Glomerular endothelial cell (primary cell): ENCODE measurements around the gene ADCY3. TPM values are rescaled to one million over a fixed set of nuclear protein-coding genes. Genes with fewer than 3 reads are reported as not detected.

ENCODE experiments used
- DNase-seq: peaks from one replicate; pipeline ENCODE4 v3.0.0-alpha.2; 2011; ENCODE audit warnings: low read depth, low spot score; ENCODE audit errors: extremely low read depth
- total RNA-seq: library from RNA; depleted of rRNA; stranded (reverse); fragments of >200 nt; gene quantifications from 2 replicates; pipeline ENCODE4 v1.2.3, GENCODE V29; 2015

The ADCY3 gene
- total RNA-seq, 1 donor from 2014 or later: 36.5 TPM

DNA sequence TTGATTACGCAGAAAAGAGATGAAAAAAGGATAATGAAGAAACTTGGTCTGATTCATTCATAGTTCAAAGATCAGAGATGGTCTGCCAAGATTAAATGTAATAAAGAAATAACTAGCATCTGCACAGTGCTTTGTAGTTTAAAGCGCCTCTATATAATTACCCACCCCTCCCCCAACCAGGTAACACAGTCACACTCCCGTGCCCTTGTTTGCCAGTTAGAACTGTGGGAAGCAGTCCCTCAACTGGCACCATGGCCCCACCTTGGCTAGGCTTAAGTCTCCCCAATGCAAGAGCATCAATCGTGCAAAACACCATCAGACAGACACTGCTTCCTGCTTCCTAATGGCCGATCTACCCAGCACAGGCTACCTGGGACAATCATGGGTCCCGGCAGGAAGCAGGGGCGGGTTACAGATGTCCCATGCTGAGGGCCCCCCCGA, 11.6 kb downstream of the ADCY3 start:
- no peak for DNase-seq

GRCh38 chr2:24907116-24907515, 12.9 kb downstream of the ADCY3 start:
- DNase-seq: no peak

DNA sequence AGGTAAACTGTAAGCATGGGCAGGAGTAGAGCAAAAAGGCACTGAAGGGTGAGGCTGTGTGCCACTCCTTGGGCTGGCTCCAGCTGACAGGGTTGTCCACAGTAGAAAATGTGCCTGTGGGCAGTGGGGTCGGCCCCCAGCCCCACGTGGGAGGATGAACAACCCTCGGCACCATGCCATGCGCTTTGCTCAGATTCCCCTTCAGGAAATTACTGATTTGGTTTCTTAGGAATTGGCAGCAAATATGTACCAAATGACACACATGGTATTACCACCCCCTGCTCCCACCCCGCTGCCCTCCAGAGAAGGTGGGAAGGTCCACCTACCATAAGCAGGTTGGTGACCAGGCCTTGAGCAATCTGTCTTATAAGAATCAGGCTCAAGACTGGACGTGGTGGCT, 13.6 kb downstream of the ADCY3 start:
- DNase-seq: no peak

GRCh38 chr2:24903161-24904103, 16.6 kb downstream of the ADCY3 start:
- no peak for DNase-seq

- no peak for DNase-seq
Measured at GRCh38 chr2:24899361-24899910, 20.6 kb downstream of the ADCY3 start.

DNA sequence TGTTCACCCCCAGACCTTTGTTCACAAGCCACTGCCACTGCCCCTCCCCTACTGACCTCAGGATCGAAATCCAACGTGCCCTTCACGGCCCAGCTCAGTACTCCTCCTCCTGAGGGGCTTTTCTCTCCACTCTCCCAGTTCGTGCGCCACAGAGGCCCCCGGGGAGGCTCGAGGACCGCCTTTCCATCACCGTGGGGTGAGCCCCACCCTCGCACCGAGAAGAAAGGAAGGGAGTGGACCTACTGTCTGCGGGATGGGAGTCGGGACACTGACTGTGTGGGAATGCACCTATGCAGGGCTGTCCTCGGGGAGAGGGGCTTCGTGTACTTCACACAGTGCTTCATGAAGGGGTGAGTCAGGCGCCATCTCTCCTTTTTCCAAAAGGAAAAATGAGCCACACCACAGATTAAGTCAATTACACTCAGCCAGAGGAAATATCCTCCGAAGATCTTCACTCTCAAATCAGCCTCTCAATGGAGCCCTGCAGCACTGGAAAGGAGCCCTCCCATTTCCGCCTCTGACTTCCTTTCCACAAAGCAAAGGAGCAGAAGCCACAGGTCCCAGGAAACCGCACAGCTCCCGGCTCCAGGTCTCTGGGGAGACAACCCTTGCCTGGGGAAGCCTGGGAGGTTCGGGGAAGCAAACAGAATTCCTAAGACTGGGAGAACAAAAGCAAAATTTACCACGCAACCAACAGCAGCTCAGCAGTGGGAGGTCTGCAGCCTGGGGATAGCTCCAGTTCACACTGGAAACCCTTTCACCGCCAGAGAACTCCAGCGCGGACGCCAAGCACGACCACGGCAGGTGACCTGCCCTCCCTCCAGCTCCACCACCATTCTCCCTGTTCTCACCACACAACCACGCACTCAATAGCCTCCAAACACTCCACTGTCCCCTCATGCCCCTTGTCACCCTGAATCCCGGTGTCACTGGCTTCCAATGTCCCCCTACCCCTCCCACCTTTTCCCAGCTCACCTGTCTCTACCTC, 21.6 kb downstream of the ADCY3 start:
- no peak for DNase-seq

GRCh38 chr2:24894750-24895149, 25.3 kb downstream of the ADCY3 start:
- DNase-seq: no peak

DNA sequence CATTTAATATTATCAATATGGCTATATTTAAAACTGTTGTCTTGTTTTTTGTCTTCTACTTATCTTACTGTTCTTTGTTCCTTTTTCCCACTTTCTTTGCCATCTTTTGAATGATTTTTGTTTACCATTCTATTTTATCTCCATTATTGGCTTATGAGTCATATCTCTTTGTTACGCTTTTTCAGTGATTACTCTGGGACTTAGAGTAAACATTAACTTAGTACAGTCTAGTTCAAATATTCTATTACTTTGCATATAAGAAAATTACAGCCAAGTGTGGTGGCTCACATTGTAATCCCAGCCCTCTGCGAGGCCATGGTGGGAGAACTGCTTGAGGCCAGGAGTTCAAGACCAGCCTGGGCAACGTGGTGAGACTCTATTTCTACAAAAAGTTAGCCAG, 26.1 kb downstream of the ADCY3 start:
- DNase-seq: no peak

DNA sequence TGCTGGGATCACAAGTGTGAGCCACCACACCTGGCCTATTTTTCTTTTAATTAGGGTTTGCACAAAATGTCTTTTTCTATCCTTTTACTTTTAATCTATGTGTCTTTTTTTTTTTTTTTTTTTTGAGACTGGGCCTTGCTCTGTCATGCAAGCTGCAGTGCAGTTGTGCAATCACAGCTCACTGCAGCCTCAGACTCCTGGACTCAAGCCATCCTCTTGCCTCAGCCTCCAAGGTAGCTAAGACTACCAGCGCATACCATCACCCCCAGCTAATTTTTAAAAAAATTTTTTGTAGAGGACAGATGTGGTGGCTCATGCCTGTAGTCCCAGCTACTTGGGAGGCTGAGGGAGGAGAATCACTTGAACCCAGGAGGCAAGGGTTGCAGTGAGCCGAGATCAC, 27.1 kb downstream of the ADCY3 start:
- no peak for DNase-seq

DNA sequence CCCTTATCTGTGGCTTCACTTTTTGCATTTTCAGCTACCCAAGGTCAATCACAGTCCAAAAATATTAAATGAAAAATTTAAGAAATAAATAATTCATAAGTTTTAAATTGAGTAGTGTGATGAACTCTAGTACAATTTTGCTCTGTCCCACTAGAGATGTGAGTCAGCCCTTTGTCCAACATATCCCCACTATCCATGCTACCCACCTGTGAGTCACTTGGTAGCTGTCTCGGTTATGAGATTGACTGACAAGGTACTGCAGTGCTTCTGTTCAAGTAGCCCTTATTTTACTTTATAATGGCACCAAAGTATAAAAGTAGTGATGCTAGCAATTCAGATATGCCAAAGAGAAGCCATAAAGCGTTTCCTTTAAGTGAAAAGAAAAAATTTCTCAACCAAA, 28.8 kb downstream of the ADCY3 start:
- DNase-seq: no peak

GRCh38 chr2:24889221-24889620, 30.8 kb downstream of the ADCY3 start:
- DNase-seq: no peak

DNA sequence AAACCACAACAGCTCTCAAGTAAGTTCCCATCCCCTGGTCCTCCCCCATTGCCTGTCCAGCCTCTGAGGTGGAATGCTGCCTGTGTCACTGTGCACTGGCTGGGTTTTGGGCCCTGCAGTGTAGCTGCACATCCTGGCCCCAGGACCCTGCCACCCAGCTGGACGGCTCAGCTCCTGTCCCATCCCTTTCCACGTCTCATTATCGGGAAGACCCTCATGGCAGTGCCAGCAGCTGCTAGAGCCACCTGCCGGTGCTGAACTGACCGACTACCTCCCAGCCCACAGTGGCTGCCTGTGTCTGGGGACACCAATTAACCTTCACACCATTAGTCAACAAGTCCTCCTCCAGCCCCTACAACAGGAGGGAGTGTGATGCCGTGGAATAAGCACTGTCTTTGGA, 31.9 kb downstream of the ADCY3 start:
- DNase-seq: no peak

DNA sequence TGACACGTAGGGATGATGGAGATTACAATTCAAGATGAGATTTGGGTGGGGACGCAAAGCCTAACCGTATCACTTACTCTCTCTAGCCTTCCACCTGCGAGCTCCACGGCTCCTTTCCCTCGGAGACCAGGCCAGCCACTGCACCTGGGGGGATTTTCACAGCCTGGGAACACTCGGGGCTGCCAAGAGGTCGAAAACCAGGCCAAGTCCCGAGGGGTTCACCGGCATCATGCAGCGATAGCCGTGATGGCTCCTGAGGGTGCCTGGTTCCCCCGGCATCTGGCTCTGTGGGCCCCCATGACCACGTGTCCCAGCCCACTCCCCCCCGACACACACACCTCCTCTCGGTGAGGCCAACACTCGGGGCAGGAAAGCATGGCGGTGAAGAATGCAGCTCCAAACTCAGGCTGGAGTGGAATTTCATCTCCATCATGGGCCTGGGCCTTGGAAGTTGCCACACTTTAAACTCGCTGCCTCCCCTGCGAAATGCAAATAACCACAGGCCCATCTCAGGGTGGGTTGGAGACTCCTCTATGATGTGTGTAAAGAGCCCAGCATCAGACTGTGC, 32.6 kb downstream of the ADCY3 start:
- no peak for DNase-seq

- DNase-seq: peak; percentile 23
Measured at GRCh38 chr2:24886691-24887304, 33.2 kb downstream of the ADCY3 start.

GRCh38 chr2:24886126-24886501, 33.9 kb downstream of the ADCY3 start:
- DNase-seq: no peak

GRCh38 chr2:24885221-24886125, 34.6 kb downstream of the ADCY3 start:
- DNase-seq: no peak

DNA sequence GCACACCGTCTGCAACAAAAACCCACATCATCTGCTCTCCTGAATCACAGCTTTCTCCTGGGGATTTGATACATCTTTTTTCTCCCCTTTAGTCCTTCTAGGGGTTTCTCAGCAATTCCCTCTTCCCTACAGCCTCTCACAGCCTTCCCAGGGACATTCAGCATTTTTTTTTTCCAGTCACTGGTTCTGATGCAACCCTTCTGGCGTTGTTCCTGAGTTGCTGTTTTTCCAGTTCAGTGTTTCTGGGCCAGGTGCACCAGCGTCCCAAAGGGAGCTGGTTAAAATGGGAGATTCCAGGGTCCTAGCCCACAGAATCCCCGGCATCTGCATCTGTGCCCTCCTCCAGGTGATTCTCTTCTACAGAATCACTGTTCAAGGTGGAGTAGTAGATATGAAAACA, 36.1 kb downstream of the ADCY3 start:
- DNase-seq: no peak

- no peak for DNase-seq
Measured at GRCh38 chr2:24881623-24882022, 38.4 kb downstream of the ADCY3 start.

- no peak for DNase-seq
Measured at GRCh38 chr2:24881158-24881557, 38.9 kb downstream of the ADCY3 start.
